GM12891 (cell line): ENCODE measurements around the gene PTF1A.

ENCODE experiments used
- POLR2A ChIP-seq: IDR thresholded peaks from 2 replicates; pipeline ENCODE4 v1.6.1; 2011; ENCODE audit warnings: low read depth, low read length, control low read depth
- POLR2AphosphoS5 ChIP-seq: IDR thresholded peaks from 2 replicates; pipeline ENCODE4 v1.6.1; 2011; ENCODE audit warnings: low read depth, low read length, control low read depth
- TAF1 ChIP-seq: IDR thresholded peaks from 2 replicates; pipeline ENCODE4 v1.6.1; 2011; ENCODE audit warnings: low read depth, low read length, control low read depth

GRCh38 chr10:23198610-23198939 lies 6.5 kb downstream of the PTF1A start:
- TF ChIP-seq POLR2A (no peak), TAF1 (no peak), POLR2AphosphoS5 (no peak)
